ENCODE data around the gene SPRTN.

Gene SPRTN

GRCh38 chr1:231362325-231362724 lies 24.2 kb downstream of the SPRTN start:
- TF ChIP-seq CTCF (IDR thresholded peaks at IDR 0.05), result no peak
- TF ChIP-seq ZFX (IDR thresholded peaks at IDR 0.05; ENCODE audit: borderline replicate concordance), result no peak
- H3K27ac ChIP-seq, result no peak overlapping the region

GRCh38 chr1:231363624-231364023 lies 25.5 kb downstream of the SPRTN start:
- TF ChIP-seq CTCF (IDR thresholded peaks at IDR 0.05) (no peak), ZFX (IDR thresholded peaks at IDR 0.05; ENCODE audit: borderline replicate concordance) (no peak)
- no peak overlapping the region for H3K27ac ChIP-seq

GRCh38 chr1:231364192-231364591 lies 26.1 kb downstream of the SPRTN start:
- no peak for TF ChIP-seq CTCF (IDR thresholded peaks at IDR 0.05)
- no peak for TF ChIP-seq ZFX (IDR thresholded peaks at IDR 0.05; ENCODE audit: borderline replicate concordance)
- H3K27ac ChIP-seq, result no peak overlapping the region

- TF ChIP-seq ZFX (IDR thresholded peaks at IDR 0.05; ENCODE audit: borderline replicate concordance), result no peak
- peak; percentile 31 for TF ChIP-seq CTCF (IDR thresholded peaks at IDR 0.05)
- no peak overlapping the region for H3K27ac ChIP-seq
Measured at GRCh38 chr1:231369282-231369681, 31.2 kb downstream of the SPRTN start.

GRCh38 chr1:231372501-231372900 lies 34.4 kb downstream of the SPRTN start:
- no peak for TF ChIP-seq ZFX (IDR thresholded peaks at IDR 0.05; ENCODE audit: borderline replicate concordance)
- no peak overlapping the region for H3K27ac ChIP-seq

GRCh38 chr1:231374394-231374793 lies 36.3 kb downstream of the SPRTN start:
- no peak for TF ChIP-seq CTCF (IDR thresholded peaks at IDR 0.05)
- no peak for TF ChIP-seq ZFX (IDR thresholded peaks at IDR 0.05; ENCODE audit: borderline replicate concordance)
- H3K27ac ChIP-seq, result no peak overlapping the region

GRCh38 chr1:231376101-231376500 lies 38.0 kb downstream of the SPRTN start:
- no peak overlapping the region for H3K27ac ChIP-seq
- TF ChIP-seq ZFX (IDR thresholded peaks at IDR 0.05; ENCODE audit: borderline replicate concordance), result no peak
- TF ChIP-seq CTCF (IDR thresholded peaks at IDR 0.05), result no peak

- no peak for TF ChIP-seq CTCF (IDR thresholded peaks at IDR 0.05)
- no peak for TF ChIP-seq ZFX (IDR thresholded peaks at IDR 0.05; ENCODE audit: borderline replicate concordance)
- H3K27ac ChIP-seq, result no peak overlapping the region
Measured at GRCh38 chr1:231376875-231377549, 38.9 kb downstream of the SPRTN start.
